Measurements from ENCODE around the gene NKIRAS1.

DNA sequence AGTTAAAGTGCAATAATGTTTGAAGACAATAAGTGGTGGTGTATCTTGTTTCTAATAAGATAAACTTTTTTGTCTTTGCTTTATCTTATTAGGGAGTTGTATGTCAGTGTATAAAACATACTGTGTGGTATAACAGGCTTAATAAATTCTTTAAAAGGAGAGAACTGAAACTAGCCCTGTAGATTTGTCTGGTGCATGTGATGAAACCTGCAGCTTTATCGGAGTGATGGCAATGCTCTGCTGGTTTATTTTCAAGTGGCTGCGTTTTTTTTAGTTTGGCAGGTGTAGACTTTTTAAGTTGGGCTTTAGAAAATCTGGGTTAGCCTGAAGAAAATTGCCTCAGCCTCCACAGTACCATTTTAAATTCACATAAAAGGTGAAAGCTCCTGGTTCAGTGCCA is 2.8 kb upstream of the NKIRAS1 start:
- TF ChIP-seq, protein P1, sequence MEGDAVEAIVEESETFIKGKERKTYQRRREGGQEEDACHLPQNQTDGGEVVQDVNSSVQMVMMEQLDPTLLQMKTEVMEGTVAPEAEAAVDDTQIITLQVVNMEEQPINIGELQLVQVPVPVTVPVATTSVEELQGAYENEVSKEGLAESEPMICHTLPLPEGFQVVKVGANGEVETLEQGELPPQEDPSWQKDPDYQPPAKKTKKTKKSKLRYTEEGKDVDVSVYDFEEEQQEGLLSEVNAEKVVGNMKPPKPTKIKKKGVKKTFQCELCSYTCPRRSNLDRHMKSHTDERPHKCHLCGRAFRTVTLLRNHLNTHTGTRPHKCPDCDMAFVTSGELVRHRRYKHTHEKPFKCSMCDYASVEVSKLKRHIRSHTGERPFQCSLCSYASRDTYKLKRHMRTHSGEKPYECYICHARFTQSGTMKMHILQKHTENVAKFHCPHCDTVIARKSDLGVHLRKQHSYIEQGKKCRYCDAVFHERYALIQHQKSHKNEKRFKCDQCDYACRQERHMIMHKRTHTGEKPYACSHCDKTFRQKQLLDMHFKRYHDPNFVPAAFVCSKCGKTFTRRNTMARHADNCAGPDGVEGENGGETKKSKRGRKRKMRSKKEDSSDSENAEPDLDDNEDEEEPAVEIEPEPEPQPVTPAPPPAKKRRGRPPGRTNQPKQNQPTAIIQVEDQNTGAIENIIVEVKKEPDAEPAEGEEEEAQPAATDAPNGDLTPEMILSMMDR (IDR thresholded peaks at IDR 0.05) = no peak
- TF ChIP-seq, protein P2, sequence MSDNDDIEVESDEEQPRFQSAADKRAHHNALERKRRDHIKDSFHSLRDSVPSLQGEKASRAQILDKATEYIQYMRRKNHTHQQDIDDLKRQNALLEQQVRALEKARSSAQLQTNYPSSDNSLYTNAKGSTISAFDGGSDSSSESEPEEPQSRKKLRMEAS (CRISPR knock-in tag; IDR thresholded peaks at IDR 0.05) = no peak
- TF ChIP-seq JUN (CRISPR knock-in tag; IDR thresholded peaks at IDR 0.05) (no peak), SP1 (CRISPR knock-in tag; conservative IDR thresholded peaks at IDR 0.05) (no peak), ZNF121 (CRISPR knock-in tag; IDR thresholded peaks at IDR 0.05) (no peak), JAZF1 (CRISPR knock-in tag; IDR thresholded peaks at IDR 0.05) (no peak), TCF7 (CRISPR knock-in tag; IDR thresholded peaks at IDR 0.05; ENCODE audit: low read depth) (no peak), ATF1 (CRISPR knock-in tag; IDR thresholded peaks at IDR 0.05) (no peak), ZNF263 (CRISPR knock-in tag; IDR thresholded peaks at IDR 0.05; ENCODE audit: low read depth) (no peak), RELA (CRISPR knock-in tag; IDR thresholded peaks at IDR 0.05; ENCODE audit: borderline replicate concordance) (no peak)

All from WTC11 (cell line).